ENCODE data around the gene SSBP4. TPM values are rescaled to one million over a fixed set of nuclear protein-coding genes. Genes with fewer than 3 reads are reported as not detected.

SSBP4 gene
- total and polyA plus RNA-seq, 9 of the 15 experiments (the other 6 are each of a cell fraction or from before 2014, with no cell fraction given) = 1.1 to 189 (median 39.0) TPM

- TF ChIP-seq SAFB2 (IDR thresholded peaks at IDR 0.05; ENCODE audit: borderline replicate concordance, low read depth, low read length, severe bottlenecking) (no peak), KHSRP (IDR thresholded peaks at IDR 0.05) (no peak), GTF2B (IDR thresholded peaks at IDR 0.05; ENCODE audit: extremely low read depth, insufficient read length) (no peak), PML (IDR thresholded peaks at IDR 0.05; ENCODE audit: low read length) (no peak), MAZ (CRISPR knock-in tag; conservative IDR thresholded peaks at IDR 0.05 in 1 of 2, IDR thresholded peaks at IDR 0.05 in 1 of 2) (peak; percentile 67 to 82; a peak in 3 of 4 replicates), SMARCB1 (IDR thresholded peaks at IDR 0.05; ENCODE audit: insufficient read length, low read depth) (no peak), AFF4 (CRISPR knock-in tag; IDR thresholded peaks at IDR 0.05) (0 out of 2 replicates have a peak, but pooled peaks have one; percentile 31), ZNF431 (CRISPR knock-in tag; IDR thresholded peaks at IDR 0.05) (no peak), BMI1 (IDR thresholded peaks at IDR 0.05; ENCODE audit: low read length) (peak; percentile 86), TAF1 (IDR thresholded peaks at IDR 0.05; ENCODE audit: control insufficient read depth, extremely low read depth, insufficient read depth, low read length, severe bottlenecking) (no peak), TEAD1 (CRISPR knock-in tag; IDR thresholded peaks at IDR 0.05) (0 out of 4 replicates have a peak, but pooled peaks of 1 of the 2 experiments have one; percentile 32), HDAC1 (IDR thresholded peaks at IDR 0.05) (peak in 1 of 2 experiments; percentile 67; a peak in 1 of 4 replicates), SPI1 (IDR thresholded peaks at IDR 0.05; ENCODE audit: borderline replicate concordance, low read depth, low read length) (no peak), CBX3 (IDR thresholded peaks at IDR 0.05; ENCODE audit: borderline replicate concordance in 1 of 2, low read length in 2 of 2) (no peak), EP300 (IDR thresholded peaks at IDR 0.05; ENCODE audit: low read length) (0 out of 2 replicates have a peak, but pooled peaks have one; percentile 1), JUND (IDR thresholded peaks at IDR 0.05; ENCODE audit: borderline replicate concordance, low read depth, low read length) (peak; percentile 28; the same call in 1 of the 2 replicates), JUND (tag; IDR thresholded peaks at IDR 0.05; ENCODE audit: borderline replicate concordance, low read depth, low read length) (no peak), MAFK (IDR thresholded peaks at IDR 0.05; ENCODE audit: low read length) (no peak), MEF2A (IDR thresholded peaks at IDR 0.05; ENCODE audit: control insufficient read depth, low read depth, low read length) (no peak), CTBP1 (IDR thresholded peaks at IDR 0.05; ENCODE audit: borderline replicate concordance) (peak; percentile 89)
These were observed 9.8 kb downstream of the SSBP4 start (continued) for GRCh38 chr19:18428787-18429674.

All from K562 (cell line).